Hepatocyte (in vitro differentiated cells): ENCODE measurements around the gene KCTD19. TPM values are rescaled to one million over a fixed set of nuclear protein-coding genes. Genes with fewer than 3 reads are reported as not detected.

ENCODE experiments used
- DNase-seq: peaks from one replicate; pipeline ENCODE4 v3.0.0-alpha.2; 2016; ENCODE audit warnings: low spot score
- H2AFZ ChIP-seq: fragments of 200-600 bp; sonication (generic); 2 replicates; pipeline ENCODE4 v1.6.0; 2016; ENCODE audit warnings: antibody characterized with exemption, mild to moderate bottlenecking
- H3K27ac ChIP-seq: fragments of 200-600 bp; sonication (generic); 2 replicates; pipeline ENCODE4 v1.5.1; 2016; ENCODE audit warnings: mild to moderate bottlenecking
- H3K27me3 ChIP-seq: fragments of 200-600 bp; sonication (generic); 2 replicates; pipeline ENCODE4 v1.6.1; 2016
- H3K36me3 ChIP-seq: fragments of 200-600 bp; sonication (generic); replicated peaks from 2 replicates; pipeline ENCODE4 v1.5.1; 2016; ENCODE audit warnings: low read depth; ENCODE audit not compliant: insufficient read depth
- H3K4me1 ChIP-seq: fragments of 200-600 bp; sonication (generic); 2 replicates; pipeline ENCODE4 v1.5.1; 2016; ENCODE audit warnings: mild to moderate bottlenecking, moderate library complexity; ENCODE audit not compliant: insufficient read depth
- H3K4me2 ChIP-seq: fragments of 200-600 bp; sonication (generic); 2 replicates; pipeline ENCODE4 v1.6.0; 2016
- H3K4me3 ChIP-seq: fragments of 200-600 bp; sonication (generic); 2 replicates; pipeline ENCODE4 v1.5.1; 2016; ENCODE audit warnings: mild to moderate bottlenecking
- H3K79me2 ChIP-seq: fragments of 200-600 bp; sonication (generic); 2 replicates; pipeline ENCODE4 v1.6.0; 2017; ENCODE audit warnings: mild to moderate bottlenecking
- H3K9me2 ChIP-seq: fragments of 200-600 bp; sonication (generic); replicated peaks from 2 replicates; pipeline ENCODE4 v1.6.0; 2017; ENCODE audit warnings: mild to moderate bottlenecking; ENCODE audit not compliant: insufficient read depth
- H3K9me3 ChIP-seq: fragments of 200-600 bp; sonication (generic); 2 replicates; pipeline ENCODE4 v1.5.1; 2016; ENCODE audit warnings: low read depth, mild to moderate bottlenecking
- H4K20me1 ChIP-seq: fragments of 200-600 bp; sonication (generic); 2 replicates; pipeline ENCODE4 v1.6.0; 2016; ENCODE audit warnings: mild to moderate bottlenecking; ENCODE audit not compliant: insufficient read depth, poor library complexity, severe bottlenecking
- EZH2 ChIP-seq: fragments of 200-600 bp; sonication (generic); IDR thresholded peaks from 2 replicates; pipeline ENCODE4 v1.6.1; 2016; ENCODE audit warnings: antibody characterized with exemption, mild to moderate bottlenecking, borderline replicate concordance
- EZH2phosphoT487 ChIP-seq: fragments of 200-600 bp; sonication (generic); IDR thresholded peaks from one replicate; pipeline ENCODE4 v1.6.1; 2018; ENCODE audit warnings: antibody characterized with exemption, mild to moderate bottlenecking, low read depth, moderate library complexity; ENCODE audit not compliant: unreplicated experiment, severe bottlenecking
- WGBS: methylation state at CpG from one replicate; pipeline ENCODE4 v1.1.6; 2016; ENCODE audit warnings: low lambda C conversion rate; ENCODE audit errors: missing lambda C conversion rate; 5-methylcytosine and 5-hydroxymethylcytosine counted together
- polyA plus RNA-seq: library from polyadenylated mRNA; unstranded; fragments of >200 nt; fragmentation: Nextera tagmentation; extraction: Ambion mirVana; gene quantifications from 2 replicates; pipeline ENCODE4 v1.2.1, GENCODE V29; 2016
- total RNA-seq: library from RNA; depleted of rRNA; stranded (reverse); fragments of >200 nt; gene quantifications from 2 replicates; pipeline ENCODE4 v1.2.3, GENCODE V29; 2014
- TF ChIP-seq, protein P1 (sequence below): fragments of 200-600 bp; sonication (generic); IDR thresholded peaks from 2 replicates; pipeline ENCODE4 v1.5.1; 2016; ENCODE audit warnings: antibody characterized with exemption, mild to moderate bottlenecking; ENCODE audit not compliant: poor library complexity

Gene KCTD19
- total and polyA plus RNA-seq, 2 experiments from 2014 or later = not detected

DNA sequence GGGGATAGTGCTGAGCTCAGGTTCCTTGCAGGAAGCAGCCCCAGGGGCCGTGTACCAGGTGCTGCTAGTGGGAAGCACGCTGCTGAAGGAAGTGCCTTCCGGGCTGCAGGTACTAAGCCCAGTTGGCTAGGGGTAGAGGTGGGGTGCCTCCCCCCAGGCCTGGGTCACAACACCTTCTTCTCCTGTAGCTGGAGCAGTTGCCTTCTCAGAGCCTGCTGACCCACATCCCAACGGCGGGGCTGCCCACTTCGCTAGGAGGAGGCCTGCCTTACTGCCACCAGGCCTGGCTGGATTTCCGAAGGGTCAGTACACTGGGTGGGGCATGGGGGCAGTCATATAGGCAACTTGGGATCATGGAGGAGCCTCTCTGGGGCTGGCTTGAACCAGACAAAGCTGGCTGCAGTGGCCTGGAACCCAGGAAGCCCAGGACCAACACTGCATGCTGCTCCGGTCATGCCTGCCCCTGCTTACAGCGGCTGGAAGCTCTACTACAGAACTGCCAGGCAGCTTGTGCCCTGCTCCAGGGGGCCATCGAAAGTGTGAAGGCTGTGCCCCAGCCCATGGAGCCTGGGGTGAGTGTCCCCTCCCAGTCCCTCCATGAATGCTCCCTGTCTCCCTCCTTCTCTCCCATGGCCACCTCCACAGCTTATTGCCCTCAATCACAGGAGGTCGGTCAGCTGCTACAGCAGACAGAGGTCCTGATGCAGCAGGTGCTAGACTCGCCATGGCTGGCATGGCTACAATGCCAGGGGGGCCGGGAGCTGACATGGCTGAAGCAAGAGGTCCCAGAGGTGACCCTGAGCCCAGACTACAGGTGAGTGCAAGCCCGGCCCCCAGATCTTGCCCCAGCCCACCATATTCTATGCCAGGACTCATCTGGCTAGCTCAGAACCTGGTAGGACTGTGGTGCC, 44.8 kb downstream of the KCTD19 start:
- Histone ChIP-seq H3K36me3 (no peaks in the 10 kb centered on the region), H2AFZ (no peak overlapping the region), H3K27ac (no peak overlapping the region), H3K9me2 (no peaks in the 10 kb centered on the region), H3K4me3 (no peak overlapping the region), H3K9me3 (no peaks in the 10 kb centered on the region), H3K27me3 (no peaks in the 10 kb centered on the region), H4K20me1 (no peaks in the 10 kb centered on the region), H3K79me2 (no peaks in the 10 kb centered on the region), H3K4me2 (no peak overlapping the region), H3K4me1 (peaks cover 22% of the 10 kb centered on the region)
- no peak for DNase-seq
- 94% methylated on average over 14 of the region's 14 CpGs for WGBS
- TF ChIP-seq, protein P1, sequence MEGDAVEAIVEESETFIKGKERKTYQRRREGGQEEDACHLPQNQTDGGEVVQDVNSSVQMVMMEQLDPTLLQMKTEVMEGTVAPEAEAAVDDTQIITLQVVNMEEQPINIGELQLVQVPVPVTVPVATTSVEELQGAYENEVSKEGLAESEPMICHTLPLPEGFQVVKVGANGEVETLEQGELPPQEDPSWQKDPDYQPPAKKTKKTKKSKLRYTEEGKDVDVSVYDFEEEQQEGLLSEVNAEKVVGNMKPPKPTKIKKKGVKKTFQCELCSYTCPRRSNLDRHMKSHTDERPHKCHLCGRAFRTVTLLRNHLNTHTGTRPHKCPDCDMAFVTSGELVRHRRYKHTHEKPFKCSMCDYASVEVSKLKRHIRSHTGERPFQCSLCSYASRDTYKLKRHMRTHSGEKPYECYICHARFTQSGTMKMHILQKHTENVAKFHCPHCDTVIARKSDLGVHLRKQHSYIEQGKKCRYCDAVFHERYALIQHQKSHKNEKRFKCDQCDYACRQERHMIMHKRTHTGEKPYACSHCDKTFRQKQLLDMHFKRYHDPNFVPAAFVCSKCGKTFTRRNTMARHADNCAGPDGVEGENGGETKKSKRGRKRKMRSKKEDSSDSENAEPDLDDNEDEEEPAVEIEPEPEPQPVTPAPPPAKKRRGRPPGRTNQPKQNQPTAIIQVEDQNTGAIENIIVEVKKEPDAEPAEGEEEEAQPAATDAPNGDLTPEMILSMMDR = no peak
- no peak for TF ChIP-seq EZH2phosphoT487
- no peak for TF ChIP-seq EZH2

DNA sequence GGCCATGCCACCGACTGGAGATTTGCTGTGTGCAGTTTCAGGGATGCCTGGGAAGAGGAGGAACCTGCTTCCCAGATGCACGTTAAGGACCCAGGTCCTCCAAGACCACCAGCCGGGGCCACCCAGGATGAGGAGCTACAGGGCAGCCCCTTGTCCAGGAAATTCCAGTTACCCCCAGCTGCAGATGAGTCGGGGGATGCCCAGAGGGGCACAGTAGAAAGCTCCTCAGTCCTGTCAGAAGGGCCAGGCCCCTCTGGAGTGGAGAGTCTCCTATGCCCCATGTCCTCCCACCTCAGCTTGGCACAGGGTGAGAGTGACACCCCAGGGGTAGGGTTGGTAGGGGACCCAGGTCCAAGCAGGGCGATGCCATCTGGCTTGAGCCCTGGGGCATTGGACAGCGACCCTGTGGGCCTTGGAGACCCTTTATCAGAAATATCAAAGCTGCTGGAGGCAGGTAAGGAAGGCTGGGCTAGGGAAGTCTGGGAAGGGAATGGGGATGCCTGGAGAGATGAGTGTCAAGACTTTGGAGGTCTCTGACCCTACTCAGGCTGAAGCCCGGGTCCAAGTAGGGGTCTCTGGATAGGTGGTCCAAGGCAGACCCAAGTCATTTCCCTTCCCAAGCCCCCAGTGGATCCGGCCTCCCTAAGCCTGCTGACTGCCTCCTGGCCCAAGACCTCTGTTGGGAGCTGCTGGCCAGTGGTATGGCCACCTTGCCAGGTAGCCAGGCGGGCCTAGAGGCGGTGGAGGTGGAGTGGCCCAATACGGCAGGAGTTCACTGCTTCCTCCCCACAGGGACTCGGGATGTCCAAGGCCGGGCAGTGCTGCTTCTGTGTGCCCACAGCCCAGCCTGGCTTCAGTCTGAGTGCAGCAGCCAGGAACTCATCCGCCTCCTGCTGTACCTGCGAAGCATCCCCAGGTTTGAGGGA, 46.2 kb downstream of the KCTD19 start:
- no peaks in the 10 kb centered on the region for H3K79me2 ChIP-seq
- no peaks in the 10 kb centered on the region for H3K36me3 ChIP-seq
- DNase-seq = no peak
- TF ChIP-seq EZH2 = no peak
- TF ChIP-seq, protein P1 = no peak
- no peak for TF ChIP-seq EZH2phosphoT487
- H2AFZ ChIP-seq = no peak overlapping the region
- H3K4me3 ChIP-seq = no peak overlapping the region
- no peak overlapping the region for H3K4me2 ChIP-seq
- H3K4me1 ChIP-seq = peaks cover 24% of the 10 kb centered on the region
- no peak overlapping the region for H3K27ac ChIP-seq
- H3K9me3 ChIP-seq = no peaks in the 10 kb centered on the region
- no peaks in the 10 kb centered on the region for H3K27me3 ChIP-seq
- WGBS = 91% methylated on average over 15 of the region's 15 CpGs
- H3K9me2 ChIP-seq = no peaks in the 10 kb centered on the region
- H4K20me1 ChIP-seq = no peaks in the 10 kb centered on the region

DNA sequence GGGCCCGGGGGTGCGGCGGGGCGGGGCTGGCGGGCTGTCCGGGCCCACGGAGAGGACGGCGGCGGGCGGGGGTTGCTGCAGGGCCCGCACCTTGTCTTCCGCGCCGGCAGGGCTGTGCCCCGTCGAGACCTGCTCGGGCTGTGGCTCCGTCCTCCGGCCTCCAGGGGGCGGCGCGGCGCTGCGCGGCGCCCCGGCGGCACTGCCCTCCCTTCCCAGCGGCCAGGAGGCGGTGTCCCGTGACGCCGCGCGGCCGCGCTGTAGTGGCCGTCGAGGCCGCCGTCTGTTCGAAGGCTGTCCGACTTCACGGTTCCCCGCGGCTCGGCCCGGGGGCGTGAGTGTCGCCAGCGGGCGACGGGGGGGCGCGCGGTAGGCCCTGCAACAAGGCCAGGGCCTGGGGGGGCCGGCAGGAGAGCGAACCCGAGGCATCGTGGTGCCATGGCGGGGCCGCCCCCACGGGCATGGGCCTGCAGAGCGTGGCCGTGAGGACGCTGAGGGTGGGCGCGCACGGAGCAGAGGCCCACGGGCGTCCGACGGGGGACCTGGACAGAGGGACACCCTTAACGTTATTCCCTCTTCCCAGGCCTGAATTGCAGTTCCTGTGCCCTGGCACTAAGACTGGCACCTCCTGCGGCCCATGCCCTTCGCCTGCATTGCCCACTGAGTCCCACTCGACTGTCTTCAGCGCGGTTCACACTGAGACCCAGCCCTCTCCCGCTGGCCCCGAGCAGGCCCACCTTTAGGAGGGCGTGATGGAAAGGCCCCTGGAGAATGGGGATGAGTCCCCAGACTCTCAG, 47.0 kb downstream of the KCTD19 start, which contains the start of gene PLEKHG4:
TSS of gene PLEKHG4 (plus strand) at position 237 of the 794 bp plus-strand sequence. CDS start at position 750, 513 bp downstream.
- Histone ChIP-seq H3K4me2 (peak within 1 kb of the TSS; percentile 87), H3K36me3 (no peaks in the 10 kb centered on the region), H3K4me3 (peak within 1 kb of the TSS; percentile 42), H3K79me2 (no peaks in the 10 kb centered on the region), H4K20me1 (no peaks in the 10 kb centered on the region), H3K9me3 (no peaks in the 10 kb centered on the region), H3K27ac (peak within 1 kb of the TSS; percentile 85), H3K27me3 (no peaks in the 10 kb centered on the region), H3K9me2 (no peaks in the 10 kb centered on the region), H3K4me1 (peaks cover 24% of the 10 kb centered on the region), H2AFZ (peak within 1 kb of the TSS; percentile 90)
- 37% methylated on average over 22 of the region's 83 CpGs for WGBS
- no peak for TF ChIP-seq EZH2
- TF ChIP-seq, protein P1 = peak; percentile 60
- DNase-seq = peak; percentile 90
